Psoas muscle (tissue), 8 donors: ENCODE measurements around the gene ADAMTS3. TPM values are rescaled to one million over a fixed set of nuclear protein-coding genes. Genes with fewer than 3 reads are reported as not detected.

Source experiments
- ATAC-seq, 4 donors: fragments of 200-7000 bp; cut with Tn5 transposase; one replicate each; pipeline ENCODE4 v1.9.1; 2020; ENCODE audit warnings: moderate library complexity in 3 of 4, mild to moderate bottlenecking in 2 of 4
- DNase-seq, 2 donors: peaks; one replicate each; pipeline ENCODE4 v3.0.0-alpha.2; 2020
- H3K27ac ChIP-seq: fragments of 200-600 bp; one replicate; pipeline ENCODE4 v1.8.0; 2022
- H3K27me3 ChIP-seq, 3 donors: fragments of 200-600 bp in 1 of 3; one replicate each; pipeline versions ENCODE4 v1.6.1 to v1.8.0; 2013 to 2022; ENCODE audit warnings: low read length in 2 of 3, mild to moderate bottlenecking in 2 of 3, moderate library complexity in 1 of 3; ENCODE audit not compliant: insufficient read depth in 3 of 3
- H3K36me3 ChIP-seq, 2 donors: fragments of 200-600 bp in 1 of 2; one replicate each; pipeline versions ENCODE4 v1.6.1 to v1.8.0; 2013 to 2022; ENCODE audit warnings: low read depth in 1 of 2, mild to moderate bottlenecking in 1 of 2, moderate library complexity in 1 of 2; ENCODE audit not compliant: insufficient read depth in 1 of 2
- H3K4me1 ChIP-seq: fragments of 200-600 bp; one replicate; pipeline ENCODE4 v1.8.0; 2022
- H3K4me3 ChIP-seq: fragments of 200-600 bp; one replicate; pipeline ENCODE4 v1.8.0; 2022; ENCODE audit warnings: mild to moderate bottlenecking
- H3K9me3 ChIP-seq: fragments of 200-600 bp; one replicate; pipeline ENCODE4 v1.8.0; 2022
- WGBS, 3 donors: extraction: QIAGEN DNeasy Blood & Tissue Kit; methylation state at CpG; one replicate each; pipeline versions ENCODE4 v1.1.6 to v1.1.7; 2013; 5-methylcytosine and 5-hydroxymethylcytosine counted together
- intact Hi-C, 2 donors: fragments of 100-400 bp; cut with DNase I; formaldehyde crosslinking; loops; one replicate each; pipeline versions ENCODE4 v1.11.0 to v1.14.2; 2022
- polyA plus RNA-seq, 3 donors: library from polyadenylated mRNA; stranded (reverse); fragments of 200-250 nt; gene quantifications; one replicate each; pipeline ENCODE4 v1.2.3, GENCODE V29; 2013
- total RNA-seq, 4 donors: library from RNA; stranded (reverse); fragmentation: NEBNext Ultra II Directional in 2 of 4; extraction: Animal tissue kit (Norgen Biotek cat#: 25700) in 2 of 4; gene quantifications; one replicate each; pipeline versions ENCODE4 v1.2.1 to v1.2.4, GENCODE V29; 2021 to 2023
- TF ChIP-seq, protein P1 (sequence below): fragments of 200-600 bp; IDR thresholded peaks from one replicate; pipeline ENCODE4 v1.8.0; 2022; ENCODE audit warnings: antibody characterized with exemption
- donor health status: healthy with polysubstance abuse.
- donor health status: DM: no; HTN: no; CAD: no; lungs with moderate emphysema.
- donor health status: Bipolar disorder and iron deficiency.
- donor health status: healthy.
- donor health status: DM: yes; HTN: yes; CAD: no.
- donor health status: DM: no; HTN: no; CAD: no.
- donor health status: DM: no; HTN: no; CAD: no.
- donor health status: DM: yes; HTN: yes; CAD: no.

ADAMTS3 gene
- total and polyA plus RNA-seq, 7 donors, result 0.01 to 0.89 (median 0.13) TPM

GRCh38 chr4:72577211-72577610 is 8.2 kb upstream of the ADAMTS3 start:
- Histone ChIP-seq H3K9me3 (no peaks in the 10 kb centered on the region), H3K27ac (no peak overlapping the region), H3K27me3 (no peaks in the 10 kb centered on the region), H3K4me1 (no peaks in the 10 kb centered on the region), H3K36me3 (no peaks in the 10 kb centered on the region), H3K4me3 (no peak overlapping the region)
- intact Hi-C loops, result no loop called here
- TF ChIP-seq, protein P1, sequence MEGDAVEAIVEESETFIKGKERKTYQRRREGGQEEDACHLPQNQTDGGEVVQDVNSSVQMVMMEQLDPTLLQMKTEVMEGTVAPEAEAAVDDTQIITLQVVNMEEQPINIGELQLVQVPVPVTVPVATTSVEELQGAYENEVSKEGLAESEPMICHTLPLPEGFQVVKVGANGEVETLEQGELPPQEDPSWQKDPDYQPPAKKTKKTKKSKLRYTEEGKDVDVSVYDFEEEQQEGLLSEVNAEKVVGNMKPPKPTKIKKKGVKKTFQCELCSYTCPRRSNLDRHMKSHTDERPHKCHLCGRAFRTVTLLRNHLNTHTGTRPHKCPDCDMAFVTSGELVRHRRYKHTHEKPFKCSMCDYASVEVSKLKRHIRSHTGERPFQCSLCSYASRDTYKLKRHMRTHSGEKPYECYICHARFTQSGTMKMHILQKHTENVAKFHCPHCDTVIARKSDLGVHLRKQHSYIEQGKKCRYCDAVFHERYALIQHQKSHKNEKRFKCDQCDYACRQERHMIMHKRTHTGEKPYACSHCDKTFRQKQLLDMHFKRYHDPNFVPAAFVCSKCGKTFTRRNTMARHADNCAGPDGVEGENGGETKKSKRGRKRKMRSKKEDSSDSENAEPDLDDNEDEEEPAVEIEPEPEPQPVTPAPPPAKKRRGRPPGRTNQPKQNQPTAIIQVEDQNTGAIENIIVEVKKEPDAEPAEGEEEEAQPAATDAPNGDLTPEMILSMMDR, result no peak
- DNase-seq, result no peak
- no peak for ATAC-seq
- WGBS, 3 donors, result 91 to 93% (median 92%) methylated on average over 6 of the region's 6 CpGs

DNA sequence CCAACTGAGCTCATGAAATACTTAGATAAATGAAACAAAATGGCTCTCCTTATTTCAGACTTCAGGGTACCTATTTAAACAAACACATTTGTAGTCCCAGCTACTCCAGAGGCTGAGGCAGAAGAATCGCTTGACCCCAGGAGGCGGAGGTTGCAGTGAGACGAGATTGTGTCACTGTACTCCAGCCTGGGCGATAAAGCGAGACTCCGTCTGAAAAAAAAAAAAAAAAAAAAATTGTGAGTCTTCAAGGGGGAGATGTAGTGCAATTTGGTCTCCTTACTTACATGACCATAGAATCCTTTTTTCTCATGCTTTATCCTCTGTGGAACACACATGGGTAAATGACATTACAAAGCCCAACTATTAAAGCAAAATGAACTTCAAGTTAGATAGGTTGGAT is 2.3 kb upstream of the ADAMTS3 start:
- H3K27ac ChIP-seq, result no peak overlapping the region
- H3K36me3 ChIP-seq, result no peaks in the 10 kb centered on the region
- ATAC-seq (no peak), DNase-seq (no peak)
- H3K4me1 ChIP-seq, result no peaks in the 10 kb centered on the region
- TF ChIP-seq, protein P1, result no peak
- H3K27me3 ChIP-seq, result peaks cover 0 to 6% (median 2%) of the 10 kb centered on the region in 3 donors
- no peak overlapping the region for H3K4me3 ChIP-seq
- H3K9me3 ChIP-seq, result no peaks in the 10 kb centered on the region
- 80 to 81% (median 81%) methylated on average over 6 of the region's 6 CpGs for WGBS, 3 donors
- intact Hi-C loops, result no loop called here

GRCh38 chr4:72569719-72570235 is 756 bp upstream of the ADAMTS3 start:
- peak overlapping the region; percentile 59 for H3K4me3 ChIP-seq
- no peaks in the 10 kb centered on the region for H3K36me3 ChIP-seq
- TF ChIP-seq, protein P1, result no peak
- H3K4me1 ChIP-seq, result no peaks in the 10 kb centered on the region
- peak in 1 of 2 donors; percentile 17 for DNase-seq
- ATAC-seq, result peak in 1 of 4 donors; percentile 13
- WGBS, 3 donors, result 39 to 49% (median 39%) methylated on average over 15 of the region's 15 CpGs
- peaks cover 0 to 6% (median 2%) of the 10 kb centered on the region in 3 donors for H3K27me3 ChIP-seq
- no peaks in the 10 kb centered on the region for H3K9me3 ChIP-seq
- intact Hi-C loops, result no loop called here
- no peak overlapping the region for H3K27ac ChIP-seq

DNA sequence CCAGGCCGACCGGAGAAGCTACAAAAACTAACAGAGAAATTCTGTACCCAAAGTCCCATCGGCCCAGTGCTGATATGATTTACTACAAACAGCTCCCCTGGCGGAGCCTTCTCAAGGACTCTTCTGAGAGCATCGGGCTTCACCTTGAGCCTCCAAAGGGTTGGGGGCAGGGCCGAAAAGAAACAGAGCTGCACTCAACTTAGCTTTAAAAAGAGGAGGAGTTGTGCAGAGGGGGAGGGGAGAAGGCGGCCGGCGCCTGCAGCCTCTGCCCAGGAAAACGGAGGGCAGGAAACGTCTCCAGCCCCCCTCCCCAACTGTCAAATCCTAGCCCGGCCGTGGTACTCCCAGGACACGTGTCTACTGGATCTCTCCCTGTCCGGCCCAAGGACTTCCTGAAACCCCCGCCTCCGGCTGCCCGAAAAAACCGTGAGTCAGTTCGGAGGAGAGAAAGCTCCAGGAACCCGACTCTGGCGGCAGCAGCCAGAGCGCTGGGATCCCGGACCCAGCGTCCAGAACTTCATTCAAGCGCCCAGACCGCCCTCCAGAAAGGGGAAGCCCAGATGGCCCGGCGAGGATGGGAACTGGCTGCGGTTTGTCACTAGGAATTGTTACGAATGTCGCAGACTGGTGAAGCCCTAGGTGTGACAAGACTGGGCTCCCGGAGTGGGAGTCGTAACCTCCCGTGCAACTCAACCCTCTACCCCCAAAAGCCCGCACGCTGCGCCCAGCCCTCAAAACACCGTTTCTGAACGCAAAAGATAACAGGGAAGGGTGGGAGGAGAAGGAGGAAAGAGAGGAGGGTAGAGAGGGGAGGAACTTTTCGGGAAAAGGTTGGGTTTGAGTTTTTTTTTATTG is 973 bp downstream of the ADAMTS3 start:
- TF ChIP-seq, protein P1, result peak; percentile 17
- peak; percentile 62 to 87 (median 76) for ATAC-seq
- 1 to 2% (median 1%) methylated on average over 39 to 41 of the region's 41 CpGs for WGBS, 3 donors

More for the DNA sequence above, 973 bp downstream of the ADAMTS3 start:
- peak overlapping the region; percentile 59 for H3K4me3 ChIP-seq
- DNase-seq, result peak; percentile 72 to 73
- H3K9me3 ChIP-seq, result no peaks in the 10 kb centered on the region
- intact Hi-C loops, result no loop called here
- H3K27ac ChIP-seq, result no peak overlapping the region
- H3K4me1 ChIP-seq, result no peaks in the 10 kb centered on the region
- no peaks in the 10 kb centered on the region for H3K36me3 ChIP-seq
- peaks cover 0 to 6% (median 2%) of the 10 kb centered on the region in 3 donors for H3K27me3 ChIP-seq
